PC-3 (cell line): ENCODE data around the gene CPEB3. TPM values are rescaled to one million over a fixed set of nuclear protein-coding genes. Genes with fewer than 3 reads are reported as not detected.
A peak's percentile ranks its signal among the peaks of the same experiment; 100 is the strongest.

Source experiments
- ATAC-seq: fragments of 200-7000 bp; cut with Tn5 transposase; 2 replicates; pipeline ENCODE4 v1.9.1; 2020; ENCODE audit warnings: mild to moderate bottlenecking, moderate library complexity
- BruUV-seq: library from RNA; stranded (reverse); fragments of 400-500 nt; replicated peaks from 2 replicates; lab custom pipeline; 2021; lab: Mats Ljungman, UMichigan
- CTCF ChIA-PET: fragments of 300-600 bp; sonication (Branson Sonifier 250); formaldehyde crosslinking; loops from one replicate; lab custom pipeline; 2022; ENCODE audit warnings: antibody characterized with exemption; lab: Charles Lee
- POLR2A ChIA-PET: fragments of 300-600 bp; sonication (Branson Sonifier 250); formaldehyde crosslinking; loops from one replicate; lab custom pipeline; 2022; ENCODE audit warnings: antibody characterized with exemption; ENCODE audit not compliant: unreplicated experiment; lab: Charles Lee
- DNase-seq: peaks from one replicate; pipeline ENCODE4 v3.0.0-alpha.2; 2015
- H2AFZ ChIP-seq: fragments of 300-600 bp; sonication (generic); 2 replicates; pipeline ENCODE4 v1.6.0; 2016; ENCODE audit warnings: antibody characterized with exemption, low read length
- H3F3A ChIP-seq: fragments of 300-600 bp; sonication (generic); one replicate; pipeline ENCODE4 v1.6.0; 2017; ENCODE audit warnings: antibody characterized with exemption, low read length, control low read depth, mild to moderate bottlenecking; ENCODE audit not compliant: unreplicated experiment
- H3K27ac ChIP-seq: fragments of 300-600 bp; sonication (generic); 2 replicates; pipeline ENCODE4 v1.5.1; 2016; ENCODE audit warnings: mild to moderate bottlenecking, low read length
- H3K27me3 ChIP-seq: fragments of 300-600 bp; sonication (generic); 2 replicates; pipeline ENCODE4 v1.6.1; 2016; ENCODE audit warnings: low read length, mixed read lengths
- H3K36me3 ChIP-seq: fragments of 300-600 bp; sonication (generic); 2 replicates; pipeline ENCODE4 v1.6.1; 2016; ENCODE audit warnings: low read depth, mixed run types, low read length, mixed read lengths
- H3K4me1 ChIP-seq: fragments of 300-600 bp; sonication (generic); 2 replicates; pipeline ENCODE4 v1.5.1; 2016; ENCODE audit warnings: low read length; ENCODE audit not compliant: insufficient read depth
- H3K4me2 ChIP-seq: fragments of 300-600 bp; sonication (generic); 2 replicates; pipeline ENCODE4 v1.6.0; 2016; ENCODE audit warnings: low read length
- H3K4me3 ChIP-seq: fragments of 300-600 bp; sonication (generic); 2 replicates; pipeline ENCODE4 v1.5.1; 2016; ENCODE audit warnings: mild to moderate bottlenecking, low read length, mixed read lengths
- H3K79me2 ChIP-seq: fragments of 300-600 bp; sonication (generic); 2 replicates; pipeline ENCODE4 v1.6.1; 2017; ENCODE audit warnings: low read length, mixed read lengths
- H3K9ac ChIP-seq: fragments of 300-600 bp; sonication (generic); 2 replicates; pipeline ENCODE4 v1.6.0; 2016; ENCODE audit warnings: mild to moderate bottlenecking, low read length
- H3K9me2 ChIP-seq: fragments of 300-600 bp; sonication (generic); replicated peaks from 2 replicates; pipeline ENCODE4 v1.6.1; 2016; ENCODE audit warnings: mixed run types, low read length, mixed read lengths
- H3K9me3 ChIP-seq: fragments of 300-600 bp; sonication (generic); 2 replicates; pipeline ENCODE4 v1.6.1; 2016; ENCODE audit warnings: low read length, mixed read lengths
- H4K20me1 ChIP-seq: fragments of 300-600 bp; sonication (generic); 2 replicates; pipeline ENCODE4 v1.6.1; 2016; ENCODE audit warnings: low read length, mixed read lengths
- CTCF ChIP-seq: fragments of 300-600 bp; sonication (generic); conservative IDR thresholded peaks from 2 replicates; pipeline ENCODE4 v1.5.1; 2017; ENCODE audit warnings: antibody characterized with exemption, low read depth, mild to moderate bottlenecking, low read length
- EZH2 ChIP-seq: fragments of 300-600 bp; sonication (generic); IDR thresholded peaks from one replicate; pipeline ENCODE4 v1.6.1; 2017; ENCODE audit warnings: antibody characterized with exemption, mild to moderate bottlenecking, low read length; ENCODE audit not compliant: unreplicated experiment
- EZH2phosphoT487 ChIP-seq: fragments of 300-600 bp; sonication (generic); IDR thresholded peaks from 2 replicates; pipeline ENCODE4 v1.6.1; 2018; ENCODE audit warnings: mild to moderate bottlenecking, antibody characterized with exemption, low read length, borderline replicate concordance
- intact Hi-C: fragments of 100-400 bp; cut with micrococcal nuclease; formaldehyde crosslinking; loops from 2 replicates; pipeline ENCODE4 v1.9.0; 2023
- total RNA-seq: library from RNA; depleted of rRNA; stranded (reverse); fragments of >200 nt; gene quantifications from 2 replicates; pipeline ENCODE4 v1.2.3, GENCODE V29; 2014

The CPEB3 gene
- total RNA-seq, 1 experiment from 2014 or later, result 0.80 TPM

- no peaks in the 10 kb centered on the region for H3K36me3 ChIP-seq
- H3K9ac ChIP-seq, result no peak overlapping the region
- H3K27ac ChIP-seq, result no peak overlapping the region
- DNase-seq, result no peak
- no peak for TF ChIP-seq EZH2phosphoT487
- TF ChIP-seq CTCF, result no peak
- TF ChIP-seq EZH2, result no peak
- ChIA-PET POLR2A (no interaction called here), CTCF (interaction anchor here (0.6 kb wide), 1 partner anchor 103 kb away, joined by 13 read pairs; no protein-coding TSS in a partner anchor)
- no peaks in the 10 kb centered on the region for H3K9me3 ChIP-seq
- no peak overlapping the region for H2AFZ ChIP-seq
- BruUV-seq, result no TSS peak
- no peaks in the 10 kb centered on the region for H3K27me3 ChIP-seq
- H3K4me1 ChIP-seq, result peaks cover 17% of the 10 kb centered on the region
- H3K4me2 ChIP-seq, result no peak overlapping the region
- no peaks in the 10 kb centered on the region for H3K9me2 ChIP-seq
- H4K20me1 ChIP-seq, result no peaks in the 10 kb centered on the region
- H3K4me3 ChIP-seq, result no peak overlapping the region
- no peaks in the 10 kb centered on the region for H3F3A ChIP-seq
- intact Hi-C loops, result no loop called here
- ATAC-seq, result no peak
- no peaks in the 10 kb centered on the region for H3K79me2 ChIP-seq
These were observed 182.1 kb downstream of the CPEB3 start for GRCh38 chr10:92108747-92109146.

GRCh38 chr10:92108120-92108519 is 182.8 kb downstream of the CPEB3 start:
- no peak overlapping the region for H3K4me2 ChIP-seq
- no peaks in the 10 kb centered on the region for H3K9me3 ChIP-seq
- H3K27me3 ChIP-seq, result no peaks in the 10 kb centered on the region
- CTCF ChIA-PET, result interaction anchor here (0.6 kb wide), 1 partner anchor 104 kb away, joined by 13 read pairs; no protein-coding TSS in a partner anchor
- peaks cover 23% of the 10 kb centered on the region for H3K4me1 ChIP-seq
- H3K4me3 ChIP-seq, result no peak overlapping the region
- no peak overlapping the region for H2AFZ ChIP-seq
- intact Hi-C loops, result no loop called here
- POLR2A ChIA-PET, result no interaction called here
- ATAC-seq (no peak), DNase-seq (no peak)
- no peaks in the 10 kb centered on the region for H3K9me2 ChIP-seq
- H3F3A ChIP-seq, result no peaks in the 10 kb centered on the region
- no peak overlapping the region for H3K9ac ChIP-seq
- H3K27ac ChIP-seq, result no peak overlapping the region
- no peaks in the 10 kb centered on the region for H4K20me1 ChIP-seq
- BruUV-seq, result no TSS peak
- H3K36me3 ChIP-seq, result no peaks in the 10 kb centered on the region
- TF ChIP-seq EZH2, result no peak
- TF ChIP-seq EZH2phosphoT487, result no peak
- no peaks in the 10 kb centered on the region for H3K79me2 ChIP-seq

GRCh38 chr10:92103376-92104090 is 187.3 kb downstream of the CPEB3 start:
- TF ChIP-seq CTCF (no peak), EZH2phosphoT487 (no peak), EZH2 (no peak)
- intact Hi-C loops, result no loop called here
- no peaks in the 10 kb centered on the region for H3K27me3 ChIP-seq
- H3K9me3 ChIP-seq, result no peaks in the 10 kb centered on the region
- no peaks in the 10 kb centered on the region for H3F3A ChIP-seq
- ATAC-seq (peak; percentile 49), DNase-seq (peak; percentile 48)
- H2AFZ ChIP-seq, result no peak overlapping the region
- H3K4me1 ChIP-seq, result peaks cover 31% of the 10 kb centered on the region
- ChIA-PET CTCF (no interaction called here), POLR2A (no interaction called here)
- H4K20me1 ChIP-seq, result peaks cover 5% of the 10 kb centered on the region; the same call in 1 of the 2 replicates
- no TSS peak for BruUV-seq
- H3K27ac ChIP-seq, result no peak overlapping the region
- no peaks in the 10 kb centered on the region for H3K36me3 ChIP-seq
- no peaks in the 10 kb centered on the region for H3K9me2 ChIP-seq
- no peaks in the 10 kb centered on the region for H3K79me2 ChIP-seq
- H3K9ac ChIP-seq, result no peak overlapping the region
- H3K4me2 ChIP-seq, result no peak overlapping the region
- no peak overlapping the region for H3K4me3 ChIP-seq
